ENCODE data around the gene ELAVL4. TPM values are rescaled to one million over a fixed set of nuclear protein-coding genes. Genes with fewer than 3 reads are reported as not detected.

The ELAVL4 gene
- total RNA-seq, 1 donor from 2014 or later, result 0.10 TPM

Other genes with a start within 250 kb of the ELAVL4 start
- gene AGBL4, start 85.0 kb upstream of the ELAVL4 start, total RNA-seq, result 0.30 TPM